ENCODE results near the gene DPP7. TPM values are rescaled to one million over a fixed set of nuclear protein-coding genes. Genes with fewer than 3 reads are reported as not detected.
A peak's percentile ranks its signal among the peaks of the same experiment; 100 is the strongest.

DPP7 gene
- total and polyA plus RNA-seq, 2 donors (not counting 1 experiment from before 2014, with no cell fraction given) = 324 to 506 TPM

- H3K36me3 ChIP-seq (replicated peaks in 1 of 2; ENCODE audit: control extremely low read depth in 1 of 2, control insufficient read depth in 1 of 2, extremely low read depth in 1 of 2, insufficient read depth in 2 of 2, low read length in 1 of 2) = no peaks in the 10 kb centered on the region
- no peak overlapping the region for H3K4me3 Mint-ChIP-seq
- H3K79me2 ChIP-seq (ENCODE audit: control insufficient read depth, insufficient read depth, low read length) = no peaks in the 10 kb centered on the region
- peaks cover 13 to 26% of the 10 kb centered on the region in 2 donors for H3K4me1 ChIP-seq (ENCODE audit: control insufficient read depth in 2 of 2, insufficient read depth in 2 of 2, low read length in 2 of 2)
- DNase-seq (no peak), ATAC-seq (ENCODE audit: low read depth) (no peak)
- WGBS (ENCODE audit: insufficient coverage) = 89% methylated on average over 7 of the region's 7 CpGs
- ChIA-PET POLR2A (no interaction called here), CTCF (no interaction called here)
- peaks cover 0 to 29% (median 12%) of the 10 kb centered on the region in 4 experiments for H3K27me3 ChIP-seq (replicated peaks in 1 of 4; ENCODE audit: control extremely low read depth in 1 of 4, control insufficient read depth in 3 of 4, insufficient read depth in 4 of 4, low read length in 3 of 4)
- H3K27me3 Mint-ChIP-seq = peaks cover 23% of the 10 kb centered on the region
- no peak overlapping the region for H3K27ac ChIP-seq (ENCODE audit: low read length in 2 of 2)
- H3K4me3 ChIP-seq (ENCODE audit: control extremely low read depth in 1 of 5, extremely low read depth in 1 of 5, insufficient read depth in 1 of 5, low read depth in 2 of 5, low read length in 4 of 5) = no peak overlapping the region
- no peak overlapping the region for H3K27ac Mint-ChIP-seq
- TF ChIP-seq EZH2 (IDR thresholded peaks at IDR 0.05; ENCODE audit: borderline replicate concordance, insufficient read depth, low read depth, low read length, poor library complexity, severe bottlenecking) (no peak), CTCF (IDR thresholded peaks at IDR 0.05) (no peak)
- intact Hi-C loops (cut with micrococcal nuclease) = no loop called here
- no peaks in the 10 kb centered on the region for H3K9me3 Mint-ChIP-seq (ENCODE audit: insufficient read depth)
- H3K9ac ChIP-seq (ENCODE audit: low read length) = no peak overlapping the region
- H3K4me2 ChIP-seq (replicated peaks; ENCODE audit: low read depth, low read length, poor library complexity, severe bottlenecking) = no peak overlapping the region
- H3K4me1 Mint-ChIP-seq = peaks cover 22% of the 10 kb centered on the region
- no peak overlapping the region for H2AFZ ChIP-seq (ENCODE audit: insufficient read depth, low read depth, low read length, poor library complexity, severe bottlenecking)
- peaks cover 0 to 45% (median 0%) of the 10 kb centered on the region in 3 donors for H3K9me3 ChIP-seq (ENCODE audit: control extremely low read depth in 1 of 3, control insufficient read depth in 2 of 3, insufficient read depth in 1 of 3, low read length in 2 of 3)
- no peaks in the 10 kb centered on the region for H4K20me1 ChIP-seq (ENCODE audit: control insufficient read depth, insufficient read depth, low read length, poor library complexity, severe bottlenecking)
Measured at GRCh38 chr9:137152844-137153405, 38.4 kb upstream of the DPP7 start.

- peak; percentile 77 for DNase-seq
- intact Hi-C loops (cut with micrococcal nuclease) = no loop called here
- H3K4me1 ChIP-seq (ENCODE audit: control insufficient read depth in 2 of 2, insufficient read depth in 2 of 2, low read length in 2 of 2) = peaks cover 0 to 13% of the 10 kb centered on the region in 2 donors
- H4K20me1 ChIP-seq (ENCODE audit: control insufficient read depth, insufficient read depth, low read length, poor library complexity, severe bottlenecking) = no peaks in the 10 kb centered on the region
- CTCF ChIA-PET = no interaction called here
- WGBS (ENCODE audit: insufficient coverage) = 22% methylated on average over 25 of the region's 34 CpGs
- no peak for TF ChIP-seq CTCF (IDR thresholded peaks at IDR 0.05)
- TF ChIP-seq EZH2 (IDR thresholded peaks at IDR 0.05; ENCODE audit: borderline replicate concordance, insufficient read depth, low read depth, low read length, poor library complexity, severe bottlenecking) = no peak
- H3K27me3 ChIP-seq (replicated peaks in 1 of 4; ENCODE audit: control extremely low read depth in 1 of 4, control insufficient read depth in 3 of 4, insufficient read depth in 4 of 4, low read length in 3 of 4) = peaks cover 0 to 21% (median under 1%) of the 10 kb centered on the region in 4 experiments
- no peak overlapping the region for H3K9ac ChIP-seq (ENCODE audit: low read length)
- H2AFZ ChIP-seq (ENCODE audit: insufficient read depth, low read depth, low read length, poor library complexity, severe bottlenecking) = no peak overlapping the region
- no peaks in the 10 kb centered on the region for H3K9me3 Mint-ChIP-seq (ENCODE audit: insufficient read depth)
- peak overlapping the region; percentile 61 for H3K27ac Mint-ChIP-seq
- no peaks in the 10 kb centered on the region for H3K36me3 ChIP-seq (replicated peaks in 1 of 2; ENCODE audit: control extremely low read depth in 1 of 2, control insufficient read depth in 1 of 2, extremely low read depth in 1 of 2, insufficient read depth in 2 of 2, low read length in 1 of 2)
- no peak overlapping the region for H3K4me3 ChIP-seq (ENCODE audit: control extremely low read depth in 1 of 5, extremely low read depth in 1 of 5, insufficient read depth in 1 of 5, low read depth in 2 of 5, low read length in 4 of 5)
- H3K27me3 Mint-ChIP-seq = peaks cover 17% of the 10 kb centered on the region
- peaks cover 9% of the 10 kb centered on the region for H3K4me1 Mint-ChIP-seq
- POLR2A ChIA-PET = interaction anchor here (0.6 to 1.2 kb wide), 7 partner anchors 19 to 431 kb away, joined by 3 to 15 read pairs (median 4); partner anchors contain the start of genes LRRC26 and UAP1L1
- H3K4me2 ChIP-seq (replicated peaks; ENCODE audit: low read depth, low read length, poor library complexity, severe bottlenecking) = peak overlapping the region; percentile 33
- no peaks in the 10 kb centered on the region for H3K79me2 ChIP-seq (ENCODE audit: control insufficient read depth, insufficient read depth, low read length)
- peak overlapping the region; percentile 11 to 84 for H3K27ac ChIP-seq (ENCODE audit: low read length in 2 of 2)
- no peak overlapping the region for H3K4me3 Mint-ChIP-seq
- ATAC-seq (ENCODE audit: low read depth) = peak; percentile 55
- H3K9me3 ChIP-seq (ENCODE audit: control extremely low read depth in 1 of 3, control insufficient read depth in 2 of 3, insufficient read depth in 1 of 3, low read length in 2 of 3) = peaks cover 0 to 25% (median 0%) of the 10 kb centered on the region in 3 donors
Measured at GRCh38 chr9:137150617-137151457, 36.3 kb upstream of the DPP7 start.
